Stimulated activated memory B cell treated with anti-CD40 and anti-IgM and Interleukin-4, amounts not matched to agents 10 μg/mL and 1 μg/mL and 100 μg/mL, for 72 hours (primary cell): ENCODE measurements around the gene ANKS1A.
A peak's percentile ranks its signal among the peaks of the same experiment; 100 is the strongest.
"Not testable (repeated sequence)": the region's sequence is repeated elsewhere in the genome, so short reads cannot be mapped to it uniquely, and the experiment has no call there.

ENCODE experiments used
- ATAC-seq: fragments of 150-1000 bp; cut with Tn5 transposase; 2 replicates; pipeline ENCODE4 v1.10.0; 2021
- H3K27ac Mint-ChIP-seq: one replicate; pipeline ENCODE4 v1.8.0; 2022; ENCODE audit warnings: mild to moderate bottlenecking, mixed read lengths
- H3K27me3 Mint-ChIP-seq: one replicate; pipeline ENCODE4 v1.8.0; 2022; ENCODE audit warnings: mixed read lengths
- H3K36me3 Mint-ChIP-seq: one replicate; pipeline ENCODE4 v1.8.0; 2022; ENCODE audit warnings: mixed read lengths
- H3K4me1 Mint-ChIP-seq: one replicate; pipeline ENCODE4 v1.8.0; 2022; ENCODE audit warnings: mixed read lengths
- H3K4me3 Mint-ChIP-seq: one replicate; pipeline ENCODE4 v1.8.0; 2022; ENCODE audit warnings: mild to moderate bottlenecking, moderate library complexity, mixed read lengths
- H3K9me3 Mint-ChIP-seq: one replicate; pipeline ENCODE4 v1.8.0; 2022; ENCODE audit warnings: mixed read lengths

The ANKS1A gene

GRCh38 chr6:34899748-34900147 lies 10.7 kb downstream of the ANKS1A start:
- H3K27ac Mint-ChIP-seq, ATAC-seq: not testable (repeated sequence)

GRCh38 chr6:34900321-34901031 lies 11.4 kb downstream of the ANKS1A start:
- Mint-ChIP-seq H3K27ac (no peak overlapping the region), H3K4me1 (no peaks in the 10 kb centered on the region), H3K27me3 (no peaks in the 10 kb centered on the region), H3K4me3 (no peak overlapping the region), H3K36me3 (peaks cover 11% of the 10 kb centered on the region), H3K9me3 (no peaks in the 10 kb centered on the region)
- no peak for ATAC-seq

More at GRCh38 chr6:34899748-34900147, 10.7 kb downstream of the ANKS1A start:
- H3K4me1 Mint-ChIP-seq, H3K9me3 Mint-ChIP-seq, H3K36me3 Mint-ChIP-seq, H3K27me3 Mint-ChIP-seq, H3K4me3 Mint-ChIP-seq: not testable (repeated sequence)

DNA sequence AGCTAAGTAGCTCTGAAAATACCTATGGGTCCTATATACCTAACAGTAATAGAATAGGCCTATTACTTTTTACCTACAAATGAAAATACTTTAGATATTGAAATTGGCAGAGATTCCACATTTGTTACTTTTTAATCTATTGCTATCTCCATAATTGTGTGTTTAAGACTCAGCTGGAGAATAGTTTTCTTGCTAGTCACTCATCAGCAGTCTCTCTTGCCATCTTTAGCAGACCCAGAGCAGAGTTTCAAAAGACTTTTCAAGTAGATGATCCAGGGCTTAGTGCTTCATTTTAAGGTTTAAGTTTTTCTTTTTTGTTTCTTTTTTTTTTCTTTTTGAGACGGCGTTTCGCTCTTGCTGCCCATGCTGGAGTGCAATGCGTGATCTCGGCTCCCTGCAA lies 12.9 kb downstream of the ANKS1A start:
- H3K36me3 Mint-ChIP-seq: peaks cover 14% of the 10 kb centered on the region
- no peak overlapping the region for H3K27ac Mint-ChIP-seq
- no peak overlapping the region for H3K4me3 Mint-ChIP-seq
- H3K9me3 Mint-ChIP-seq: no peaks in the 10 kb centered on the region
- no peaks in the 10 kb centered on the region for H3K4me1 Mint-ChIP-seq
- ATAC-seq: no peak
- no peaks in the 10 kb centered on the region for H3K27me3 Mint-ChIP-seq

- Mint-ChIP-seq H3K9me3 (no peaks in the 10 kb centered on the region), H3K27ac (no peak overlapping the region), H3K4me1 (peaks cover 12% of the 10 kb centered on the region), H3K27me3 (peaks cover 10% of the 10 kb centered on the region), H3K4me3 (no peak overlapping the region), H3K36me3 (peaks cover 20% of the 10 kb centered on the region)
- ATAC-seq: no peak
These were observed 16.0 kb downstream of the ANKS1A start for GRCh38 chr6:34904990-34905613.

- ATAC-seq: no peak
- Mint-ChIP-seq H3K27me3 (peaks cover 12% of the 10 kb centered on the region), H3K36me3 (peaks cover 20% of the 10 kb centered on the region), H3K9me3 (no peaks in the 10 kb centered on the region), H3K4me3 (no peak overlapping the region), H3K4me1 (peaks cover 12% of the 10 kb centered on the region), H3K27ac (no peak overlapping the region)
These were observed 17.8 kb downstream of the ANKS1A start for GRCh38 chr6:34906826-34907225.

- Mint-ChIP-seq H3K4me3 (no peak overlapping the region), H3K9me3 (no peaks in the 10 kb centered on the region), H3K27ac (no peak overlapping the region), H3K36me3 (peaks cover 20% of the 10 kb centered on the region), H3K4me1 (peaks cover 23% of the 10 kb centered on the region), H3K27me3 (peaks cover 12% of the 10 kb centered on the region)
- no peak for ATAC-seq
These were observed 19.1 kb downstream of the ANKS1A start for GRCh38 chr6:34908194-34908593.

- no peak overlapping the region for H3K27ac Mint-ChIP-seq
- H3K27me3 Mint-ChIP-seq: peaks cover 12% of the 10 kb centered on the region
- no peak for ATAC-seq
- no peaks in the 10 kb centered on the region for H3K9me3 Mint-ChIP-seq
- peaks cover 20% of the 10 kb centered on the region for H3K36me3 Mint-ChIP-seq
- H3K4me1 Mint-ChIP-seq: peaks cover 29% of the 10 kb centered on the region
- H3K4me3 Mint-ChIP-seq: no peak overlapping the region
These were observed 20.3 kb downstream of the ANKS1A start for GRCh38 chr6:34909320-34909883.

GRCh38 chr6:34911822-34912221 lies 22.8 kb downstream of the ANKS1A start:
- Mint-ChIP-seq H3K9me3 (no peaks in the 10 kb centered on the region), H3K4me3 (no peak overlapping the region), H3K27ac (no peak overlapping the region), H3K36me3 (peaks cover 6% of the 10 kb centered on the region), H3K4me1 (peaks cover 29% of the 10 kb centered on the region), H3K27me3 (peaks cover 12% of the 10 kb centered on the region)
- ATAC-seq: no peak

DNA sequence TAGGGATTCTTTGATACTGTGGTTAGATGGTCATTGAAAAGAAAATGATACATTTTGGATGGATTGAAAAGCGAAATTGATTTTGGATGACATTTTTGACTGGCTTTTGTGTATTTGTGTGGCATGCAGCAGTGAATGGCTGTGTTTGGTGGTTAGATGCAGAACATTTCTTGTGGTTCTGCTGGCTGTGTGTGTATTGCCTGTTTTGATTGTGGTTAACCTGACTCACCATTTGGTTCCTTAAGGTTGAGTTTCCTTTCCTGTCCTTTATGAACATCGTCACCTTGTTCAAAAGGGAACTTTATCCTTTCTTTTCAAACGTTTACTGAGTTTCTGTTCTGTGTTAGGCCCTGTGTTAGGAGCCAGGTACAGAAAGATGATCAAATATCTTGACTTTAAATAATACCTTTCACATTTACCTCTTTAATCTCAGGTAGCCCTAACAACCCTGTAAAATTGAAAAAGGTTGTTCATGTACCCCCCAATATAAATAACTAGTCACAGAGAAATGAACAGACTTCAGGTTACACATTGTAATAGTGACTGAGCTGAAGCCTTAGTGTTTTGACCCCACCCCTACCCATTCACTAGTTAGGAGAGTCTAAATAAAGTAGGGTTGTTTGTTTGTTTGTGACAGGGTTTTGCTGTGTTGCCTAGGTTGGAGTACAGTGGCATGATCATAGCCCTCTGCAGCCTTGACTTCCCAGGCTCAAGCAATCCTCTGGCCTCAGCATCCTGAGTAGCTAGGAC lies 23.8 kb downstream of the ANKS1A start:
- Mint-ChIP-seq H3K27ac (no peak overlapping the region), H3K4me1 (peaks cover 32% of the 10 kb centered on the region), H3K27me3 (peaks cover 12% of the 10 kb centered on the region), H3K36me3 (peaks cover 5% of the 10 kb centered on the region), H3K4me3 (peak overlapping the region; percentile 2), H3K9me3 (no peaks in the 10 kb centered on the region)
- peak; percentile 88 for ATAC-seq

DNA sequence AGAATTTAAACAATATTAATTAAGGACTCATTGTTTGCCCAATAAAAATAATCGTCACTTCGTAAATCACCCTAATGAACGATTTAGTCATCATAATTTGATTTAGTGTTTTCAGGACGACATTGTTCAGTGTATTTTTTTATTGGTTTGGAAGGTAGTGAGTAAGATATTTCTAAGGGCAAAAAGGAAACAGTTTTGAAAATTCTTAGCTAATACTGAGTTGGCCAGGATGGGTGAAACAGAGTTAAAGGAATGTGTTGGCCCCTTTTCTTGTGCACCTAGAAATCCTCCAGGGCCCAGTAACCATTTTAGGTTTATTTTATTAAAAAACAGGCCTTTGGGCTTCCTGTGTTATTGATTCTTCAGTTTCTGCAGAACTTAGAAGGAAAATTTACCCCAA lies 25.3 kb downstream of the ANKS1A start:
- ATAC-seq: no peak
- H3K9me3 Mint-ChIP-seq: no peaks in the 10 kb centered on the region
- peaks cover 29% of the 10 kb centered on the region for H3K4me1 Mint-ChIP-seq
- no peak overlapping the region for H3K27ac Mint-ChIP-seq
- H3K4me3 Mint-ChIP-seq: no peak overlapping the region
- no peaks in the 10 kb centered on the region for H3K36me3 Mint-ChIP-seq
- H3K27me3 Mint-ChIP-seq: peaks cover 10% of the 10 kb centered on the region

DNA sequence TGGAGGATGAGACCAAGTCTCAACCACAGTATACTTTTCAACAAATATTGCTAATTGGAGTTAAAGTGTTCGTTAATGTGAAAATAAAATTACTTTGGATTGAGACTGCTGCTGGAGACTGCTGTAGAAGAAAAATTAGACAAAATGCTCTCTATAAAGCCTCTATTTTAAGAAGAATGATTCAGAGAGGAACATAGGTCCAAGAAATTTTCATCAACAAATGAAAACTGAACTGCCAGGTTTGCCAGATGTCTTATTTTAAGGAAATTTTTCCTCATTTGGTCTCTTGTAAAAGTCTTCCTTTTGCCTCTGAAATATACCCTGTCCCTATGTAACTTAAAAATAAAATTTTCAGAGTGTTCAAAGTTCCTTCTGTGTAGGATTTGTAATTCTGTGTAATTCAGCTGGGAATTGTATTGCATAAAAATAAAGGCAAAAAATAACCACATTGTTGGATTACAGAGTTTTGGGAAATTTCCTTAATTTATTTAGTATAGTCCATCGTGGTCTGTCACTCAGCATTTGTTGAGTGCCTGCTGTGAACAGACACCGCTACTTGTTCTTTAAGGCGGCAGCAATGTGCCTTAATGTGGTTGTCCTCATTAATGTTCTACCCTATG lies 27.4 kb downstream of the ANKS1A start:
- Mint-ChIP-seq H3K4me3 (no peak overlapping the region), H3K27ac (no peak overlapping the region), H3K36me3 (no peaks in the 10 kb centered on the region), H3K4me1 (peaks cover 24% of the 10 kb centered on the region), H3K9me3 (no peaks in the 10 kb centered on the region), H3K27me3 (no peaks in the 10 kb centered on the region)
- no peak for ATAC-seq

DNA sequence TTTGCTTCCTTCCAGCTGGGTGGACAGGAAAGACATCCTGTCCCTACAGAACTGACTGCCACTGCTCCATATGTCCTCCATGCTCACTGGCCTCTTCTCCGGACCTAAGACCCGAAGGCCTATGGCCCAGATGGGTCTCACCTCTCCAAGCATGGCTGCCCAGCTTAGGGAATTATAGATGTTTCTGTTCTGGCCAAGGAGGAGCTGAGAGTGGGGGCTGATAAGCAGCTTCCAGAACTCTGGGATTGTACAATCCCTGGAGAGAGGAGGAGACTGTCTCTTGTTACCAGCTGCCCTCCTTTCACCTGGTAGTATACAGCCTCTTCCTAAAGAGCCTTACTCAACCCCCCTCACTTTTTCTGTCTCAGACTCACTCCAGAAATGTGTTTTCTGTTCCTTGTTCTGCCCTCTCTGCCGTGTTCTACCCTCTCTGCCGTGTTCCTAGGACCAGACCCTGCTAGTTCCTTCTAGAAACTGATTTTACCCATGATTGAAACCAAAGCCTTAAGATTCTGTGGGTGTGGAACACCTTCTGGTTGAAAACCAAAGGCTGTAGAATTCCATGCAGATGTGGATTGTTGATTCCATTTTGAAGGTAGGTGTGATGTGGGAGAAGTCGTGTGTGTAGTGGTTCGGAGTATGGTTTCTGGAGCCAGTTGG lies 28.7 kb downstream of the ANKS1A start:
- Mint-ChIP-seq H3K27ac (no peak overlapping the region), H3K36me3 (no peaks in the 10 kb centered on the region), H3K9me3 (no peaks in the 10 kb centered on the region), H3K4me3 (no peak overlapping the region), H3K4me1 (peaks cover 16% of the 10 kb centered on the region), H3K27me3 (no peaks in the 10 kb centered on the region)
- no peak for ATAC-seq

DNA sequence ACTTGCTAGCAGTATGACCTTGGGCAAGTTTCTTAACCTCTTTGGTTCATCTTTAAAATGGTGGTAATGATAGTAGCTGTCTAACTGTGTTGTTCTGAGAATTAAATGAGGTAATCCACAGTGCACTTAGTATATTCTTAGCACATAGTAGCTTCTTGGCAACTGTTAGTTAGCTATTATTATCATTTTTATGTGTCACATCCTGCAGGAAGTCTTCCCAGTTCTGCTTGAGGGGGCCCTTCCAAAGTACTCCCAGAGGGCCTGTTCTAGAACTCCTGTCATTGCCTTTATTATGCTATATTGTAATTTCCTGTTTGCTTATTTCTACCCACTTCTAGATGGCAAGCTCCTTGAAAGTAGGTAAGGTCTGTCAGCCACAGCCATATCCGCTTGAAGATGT lies 30.6 kb downstream of the ANKS1A start:
- no peak for ATAC-seq
- Mint-ChIP-seq H3K27ac (no peak overlapping the region), H3K9me3 (no peaks in the 10 kb centered on the region), H3K27me3 (no peaks in the 10 kb centered on the region), H3K36me3 (no peaks in the 10 kb centered on the region), H3K4me3 (no peak overlapping the region), H3K4me1 (peaks cover 7% of the 10 kb centered on the region)

- no peak for ATAC-seq
- no peaks in the 10 kb centered on the region for H3K27me3 Mint-ChIP-seq
- no peaks in the 10 kb centered on the region for H3K36me3 Mint-ChIP-seq
- H3K4me1 Mint-ChIP-seq: peaks cover 7% of the 10 kb centered on the region
- H3K27ac Mint-ChIP-seq: no peak overlapping the region
- H3K4me3 Mint-ChIP-seq: no peak overlapping the region
- no peaks in the 10 kb centered on the region for H3K9me3 Mint-ChIP-seq
These were observed 31.0 kb downstream of the ANKS1A start for GRCh38 chr6:34920097-34920496.
